K562 (cell line): ENCODE measurements around the gene MUC5B. TPM values are rescaled to one million over a fixed set of nuclear protein-coding genes. Genes with fewer than 3 reads are reported as not detected.

Source experiments
- ATAC-seq: fragments of 200-7000 bp; cut with Tn5 transposase; 3 replicates; pipeline ENCODE4 v1.9.1; 2020; ENCODE audit warnings: moderate library complexity
- BruUV-seq: library from RNA; stranded (reverse); fragments of 400-500 nt; replicated peaks from 2 replicates; lab custom pipeline; 2021; lab: Mats Ljungman, UMichigan
- CTCF ChIA-PET: fragments of 300-600 bp; formaldehyde crosslinking; extraction: SDS; loops from one replicate; lab custom pipeline; 2021; ENCODE audit warnings: low intra/inter-chr PET ratio; lab: Yijun Ruan, JAX
- POLR2A ChIA-PET: fragments of 300-600, 350-650 bp; sonication (Branson Sonifier 250); formaldehyde crosslinking; extraction: SDS; loops from one replicate; lab custom pipeline; 2021; ENCODE audit warnings: antibody characterized with exemption, inconsistent platforms; lab: Yijun Ruan, JAX
- DNase-seq, 4 experiments: peaks; one replicate each; pipeline versions ENCODE4 v3.0.0 to v3.0.0-alpha.2; 2011 to 2018; ENCODE audit warnings: low spot score in 3 of 4, mixed read lengths in 3 of 4; ENCODE audit errors: extremely low read depth in 1 of 4
- FAIRE-seq: peaks from 2 replicates; lab custom pipeline; 2011; peaks lifted over from hg19 to GRCh38; lab: Jason Lieb, UNC
- H2AFZ ChIP-seq: 2 replicates; pipeline ENCODE4 v1.6.0; 2011; ENCODE audit warnings: low read depth, low read length, control low read depth, inconsistent platforms
- H3K27ac ChIP-seq: fragments of 200-600 bp; 3 replicates; pipeline ENCODE4 v1.8.0; 2011; ENCODE audit warnings: low read depth, mild to moderate bottlenecking, control low read depth, inconsistent platforms, low read length, moderate library complexity, mixed read lengths; ENCODE audit errors: extremely low read depth
- H3K27me3 ChIP-seq, 2 experiments: fragments of 300-600 bp in 1 of 2; 2 replicates in 1 of 2; 3 replicates in 1 of 2; pipeline versions ENCODE4 v1.6.0 to v1.8.0; 2011; ENCODE audit warnings: inconsistent platforms in 2 of 2, low read length in 2 of 2, mild to moderate bottlenecking in 1 of 2, mixed read lengths in 1 of 2, moderate library complexity in 1 of 2; ENCODE audit not compliant: control insufficient read depth in 2 of 2, insufficient read depth in 2 of 2
- H3K36me3 ChIP-seq: fragments of 300-600 bp; 3 replicates; pipeline ENCODE4 v1.8.0; 2011; ENCODE audit warnings: mild to moderate bottlenecking, low read length, inconsistent platforms; ENCODE audit not compliant: control insufficient read depth, insufficient read depth
- H3K4me1 ChIP-seq, 2 experiments: fragments of 200-600 bp in 1 of 2; replicated peaks in 1 of 2; 2 replicates in 1 of 2; 3 replicates in 1 of 2; pipeline versions ENCODE4 v1.5.1 to v1.8.0; 2011; ENCODE audit warnings: inconsistent platforms in 2 of 2, low read length in 2 of 2, mild to moderate bottlenecking in 1 of 2, mixed read lengths in 1 of 2, moderate library complexity in 1 of 2; ENCODE audit not compliant: control insufficient read depth in 2 of 2, insufficient read depth in 2 of 2
- H3K4me2 ChIP-seq: 2 replicates; pipeline ENCODE4 v1.6.1; 2011; ENCODE audit warnings: low read length, control low read depth, inconsistent platforms, mixed read lengths; ENCODE audit not compliant: insufficient read depth
- H3K4me3 ChIP-seq: fragments of 200-600 bp; sonication (generic), shearing (Covaris generic); 2 replicates; pipeline ENCODE4 v1.5.1; 2016; ENCODE audit warnings: control low read depth, inconsistent platforms
- H3K79me2 ChIP-seq: fragments of 200-600 bp; 3 replicates; pipeline ENCODE4 v1.8.0; 2011; ENCODE audit warnings: low read length, inconsistent platforms; ENCODE audit not compliant: control insufficient read depth, insufficient read depth
- H3K9ac ChIP-seq, 2 experiments: 2 replicates each; pipeline versions ENCODE4 v1.6.0 to v1.6.1; 2011; ENCODE audit warnings: low read depth in 2 of 2, low read length in 2 of 2, control low read depth in 1 of 2, inconsistent platforms in 1 of 2, mild to moderate bottlenecking in 1 of 2, mixed read lengths in 1 of 2; ENCODE audit not compliant: insufficient read depth in 1 of 2
- H3K9me1 ChIP-seq: one replicate; pipeline ENCODE4 v1.6.0; 2011; ENCODE audit warnings: inconsistent platforms, mild to moderate bottlenecking, low read length, moderate library complexity; ENCODE audit not compliant: control insufficient read depth, insufficient read depth
- H3K9me3 ChIP-seq: replicated peaks from 2 replicates; pipeline ENCODE4 v1.5.1; 2011; ENCODE audit warnings: low read depth, low read length, inconsistent platforms; ENCODE audit not compliant: control insufficient read depth, insufficient read depth
- H4K20me1 ChIP-seq: replicated peaks from 2 replicates; pipeline ENCODE4 v1.6.1; 2011; ENCODE audit warnings: low read length, inconsistent platforms, mixed read lengths; ENCODE audit not compliant: control insufficient read depth, insufficient read depth
- ARID1B ChIP-seq: fragments of 450-650 bp; IDR thresholded peaks from 2 replicates; pipeline ENCODE4 v1.6.1; 2016; ENCODE audit warnings: antibody characterized with exemption, mild to moderate bottlenecking, inconsistent platforms
- KLF16 ChIP-seq: IDR thresholded peaks from 2 replicates; pipeline ENCODE4 v1.6.1; 2016; ENCODE audit warnings: antibody characterized with exemption
- PTTG1 ChIP-seq: fragments of 450-650 bp; IDR thresholded peaks from 2 replicates; pipeline ENCODE4 v1.6.1; 2016; ENCODE audit warnings: low read depth, mild to moderate bottlenecking, missing genetic modification characterization, missing compliant biosample characterization
- ZNF174 ChIP-seq: fragments of 250-450 bp; sonication (Bioruptor Pico); IDR thresholded peaks from 2 replicates; pipeline ENCODE4 v1.4.0; 2020; ENCODE audit warnings: mild to moderate bottlenecking
- ZNF589 ChIP-seq: fragments of 200-800 bp; sonication (Bioruptor generic); IDR thresholded peaks from 2 replicates; pipeline ENCODE4 v1.6.1; 2016; ENCODE audit warnings: low read depth, missing genetic modification characterization, missing compliant biosample characterization
- ZNF785 ChIP-seq: fragments of 250-450 bp; sonication (Bioruptor Pico); IDR thresholded peaks from 2 replicates; pipeline ENCODE4 v1.4.0; 2020; ENCODE audit warnings: mild to moderate bottlenecking
- WGBS: fragments of 100-300 bp; shearing (Covaris generic); methylation state at CpG from one replicate; pipeline ENCODE4 v1.1.6; 2016; ENCODE audit warnings: low coverage, mixed read lengths; ENCODE audit not compliant: insufficient coverage; ENCODE audit errors: missing lambda C conversion rate; 5-methylcytosine and 5-hydroxymethylcytosine counted together
- in situ Hi-C: fragments of 300-500 bp; cut with MboI; formaldehyde crosslinking; loops from 4 replicates; pipeline ENCODE4 v1.15.0; 2018; ENCODE audit warnings: inconsistent platforms, mixed read lengths
- intact Hi-C: fragments of 100-400 bp; cut with micrococcal nuclease; formaldehyde crosslinking; loops from 2 replicates; pipeline ENCODE4 v1.14.2; 2022
- polyA plus RNA-seq, 8 experiments: library from polyadenylated mRNA; depleted of rRNA in 4 of 8; stranded (reverse) in 5 of 8; unstranded in 3 of 8; fragments of >200 nt; fragmentation: Nextera tagmentation in 2 of 8; fragmentation: Illumina TruSeq in 1 of 8; extraction: Ambion mirVana in 2 of 8; extraction: Trizol in 1 of 8; gene quantifications; 2 replicates each; pipeline versions ENCODE4 v1.2.1 to v1.2.3, GENCODE V29; 2011 to 2014; ENCODE audit warnings: inconsistent platforms in 1 of 8, missing spikeins in 1 of 8
- total RNA-seq, 7 experiments: library from RNA; depleted of rRNA in 6 of 7; stranded (reverse); fragments of >200 nt in 6 of 7; fragmentation: Illumina TruSeq in 2 of 7; extraction: Trizol in 2 of 7; gene quantifications; 2 replicates each; pipeline versions ENCODE4 v1.2.1 to v1.2.3, GENCODE V29; 2011 to 2021; ENCODE audit warnings: low replicate concordance in 1 of 7
- TF ChIP-seq, protein P1 (sequence below): sonication (generic); formaldehyde crosslinking; IDR thresholded peaks from 2 replicates; pipeline ENCODE4 v1.8.0; 2022; ENCODE audit warnings: mild to moderate bottlenecking, missing genetic modification reagents
- TF ChIP-seq, protein P2 (sequence below): fragments of 450-650 bp; IDR thresholded peaks from one replicate; pipeline ENCODE4 v1.6.1; 2018; ENCODE audit warnings: mild to moderate bottlenecking, moderate library complexity; ENCODE audit not compliant: partially characterized antibody

Gene MUC5B
- total and polyA plus RNA-seq, 9 of the 15 experiments (the other 6 are each of a cell fraction or from before 2014, with no cell fraction given), result 0.04 to 0.95 TPM; not detected in 7

DNA sequence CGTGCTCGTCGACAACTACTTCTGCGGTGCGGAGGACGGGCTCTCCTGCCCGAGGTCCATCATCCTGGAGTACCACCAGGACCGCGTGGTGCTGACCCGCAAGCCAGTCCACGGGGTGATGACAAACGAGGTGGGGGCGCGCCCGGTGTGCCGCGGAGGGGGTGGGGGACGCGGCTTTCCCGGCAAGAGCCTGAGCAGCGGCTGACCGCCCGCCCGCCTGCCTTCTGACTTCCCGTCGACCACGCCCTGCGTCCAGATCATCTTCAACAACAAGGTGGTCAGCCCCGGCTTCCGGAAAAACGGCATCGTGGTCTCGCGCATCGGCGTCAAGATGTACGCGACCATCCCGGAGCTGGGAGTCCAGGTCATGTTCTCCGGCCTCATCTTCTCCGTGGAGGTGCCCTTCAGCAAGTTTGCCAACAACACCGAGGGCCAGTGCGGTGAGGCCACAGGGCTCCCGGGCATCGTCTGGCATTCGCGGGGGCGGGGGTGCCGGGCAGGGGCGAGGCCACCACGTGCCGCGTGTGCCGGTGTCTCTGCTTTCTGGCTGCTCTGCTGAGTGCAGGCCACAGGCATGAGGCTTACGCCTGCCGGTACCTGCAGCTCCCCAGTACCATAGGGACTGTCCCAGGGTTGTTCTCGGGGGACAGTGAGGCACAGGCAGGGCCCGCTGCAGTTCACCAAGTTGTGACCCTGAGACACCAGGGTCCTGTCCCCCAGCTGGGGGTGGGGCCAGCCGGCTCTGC, 28.5 kb upstream of the MUC5B start:
- 65% methylated on average over 29 of the region's 59 CpGs for WGBS
- H3K4me2 ChIP-seq, result no peak overlapping the region
- no peaks in the 10 kb centered on the region for H3K36me3 ChIP-seq
- no peak for TF ChIP-seq ZNF174
- TF ChIP-seq ARID1B, result no peak
- TF ChIP-seq, protein P1, sequence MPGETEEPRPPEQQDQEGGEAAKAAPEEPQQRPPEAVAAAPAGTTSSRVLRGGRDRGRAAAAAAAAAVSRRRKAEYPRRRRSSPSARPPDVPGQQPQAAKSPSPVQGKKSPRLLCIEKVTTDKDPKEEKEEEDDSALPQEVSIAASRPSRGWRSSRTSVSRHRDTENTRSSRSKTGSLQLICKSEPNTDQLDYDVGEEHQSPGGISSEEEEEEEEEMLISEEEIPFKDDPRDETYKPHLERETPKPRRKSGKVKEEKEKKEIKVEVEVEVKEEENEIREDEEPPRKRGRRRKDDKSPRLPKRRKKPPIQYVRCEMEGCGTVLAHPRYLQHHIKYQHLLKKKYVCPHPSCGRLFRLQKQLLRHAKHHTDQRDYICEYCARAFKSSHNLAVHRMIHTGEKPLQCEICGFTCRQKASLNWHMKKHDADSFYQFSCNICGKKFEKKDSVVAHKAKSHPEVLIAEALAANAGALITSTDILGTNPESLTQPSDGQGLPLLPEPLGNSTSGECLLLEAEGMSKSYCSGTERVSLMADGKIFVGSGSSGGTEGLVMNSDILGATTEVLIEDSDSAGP (CRISPR knock-in tag), result no peak
- no peak for TF ChIP-seq KLF16
- no peak for TF ChIP-seq PTTG1 (tag)
- TF ChIP-seq, protein P2, sequence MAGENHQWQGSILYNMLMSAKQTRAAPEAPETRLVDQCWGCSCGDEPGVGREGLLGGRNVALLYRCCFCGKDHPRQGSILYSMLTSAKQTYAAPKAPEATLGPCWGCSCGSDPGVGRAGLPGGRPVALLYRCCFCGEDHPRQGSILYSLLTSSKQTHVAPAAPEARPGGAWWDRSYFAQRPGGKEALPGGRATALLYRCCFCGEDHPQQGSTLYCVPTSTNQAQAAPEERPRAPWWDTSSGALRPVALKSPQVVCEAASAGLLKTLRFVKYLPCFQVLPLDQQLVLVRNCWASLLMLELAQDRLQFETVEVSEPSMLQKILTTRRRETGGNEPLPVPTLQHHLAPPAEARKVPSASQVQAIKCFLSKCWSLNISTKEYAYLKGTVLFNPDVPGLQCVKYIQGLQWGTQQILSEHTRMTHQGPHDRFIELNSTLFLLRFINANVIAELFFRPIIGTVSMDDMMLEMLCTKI, result no peak
- no peak for TF ChIP-seq ZNF785 (CRISPR knock-in tag)
- TF ChIP-seq ZNF589, result no peak
- TF ChIP-seq, all 486 proteins: peak for 0
- intact Hi-C loops, result no loop called here
- H3K27ac ChIP-seq, result no peak overlapping the region
- ATAC-seq (no peak), FAIRE-seq (no peak), DNase-seq (no peak)
- H3K79me2 ChIP-seq, result no peaks in the 10 kb centered on the region
- H2AFZ ChIP-seq, result no peak overlapping the region
- H3K9ac ChIP-seq, result no peak overlapping the region
- peaks cover 4 to 22% of the 10 kb centered on the region in 2 experiments; a peak in 4 of 5 replicates for H3K27me3 ChIP-seq
- H3K9me1 ChIP-seq, result no peaks in the 10 kb centered on the region
- ChIA-PET POLR2A (no interaction called here), CTCF (no interaction called here)
- H4K20me1 ChIP-seq, result no peaks in the 10 kb centered on the region
- BruUV-seq, result no TSS peak
- H3K4me3 ChIP-seq, result no peak overlapping the region
- in situ Hi-C loops, result no loop called here
- H3K4me1 ChIP-seq, result peaks cover 0 to 28% of the 10 kb centered on the region in 2 experiments; a peak in 1 of 5 replicates
- H3K9me3 ChIP-seq, result no peaks in the 10 kb centered on the region
